GM19397 (cell line): ENCODE results near the gene GLRX5.
"Not testable (repeated sequence)": the region's sequence is repeated elsewhere in the genome, so short reads cannot be mapped to it uniquely, and the experiment has no call there.

ENCODE experiments used
- ATAC-seq: cut with Tn5 transposase; IDR thresholded peaks from one replicate; pipeline ENCODE4 v1.9.1; 2021; ENCODE audit warnings: mild to moderate bottlenecking, moderate library complexity; ENCODE audit not compliant: unreplicated experiment

The GLRX5 gene

DNA sequence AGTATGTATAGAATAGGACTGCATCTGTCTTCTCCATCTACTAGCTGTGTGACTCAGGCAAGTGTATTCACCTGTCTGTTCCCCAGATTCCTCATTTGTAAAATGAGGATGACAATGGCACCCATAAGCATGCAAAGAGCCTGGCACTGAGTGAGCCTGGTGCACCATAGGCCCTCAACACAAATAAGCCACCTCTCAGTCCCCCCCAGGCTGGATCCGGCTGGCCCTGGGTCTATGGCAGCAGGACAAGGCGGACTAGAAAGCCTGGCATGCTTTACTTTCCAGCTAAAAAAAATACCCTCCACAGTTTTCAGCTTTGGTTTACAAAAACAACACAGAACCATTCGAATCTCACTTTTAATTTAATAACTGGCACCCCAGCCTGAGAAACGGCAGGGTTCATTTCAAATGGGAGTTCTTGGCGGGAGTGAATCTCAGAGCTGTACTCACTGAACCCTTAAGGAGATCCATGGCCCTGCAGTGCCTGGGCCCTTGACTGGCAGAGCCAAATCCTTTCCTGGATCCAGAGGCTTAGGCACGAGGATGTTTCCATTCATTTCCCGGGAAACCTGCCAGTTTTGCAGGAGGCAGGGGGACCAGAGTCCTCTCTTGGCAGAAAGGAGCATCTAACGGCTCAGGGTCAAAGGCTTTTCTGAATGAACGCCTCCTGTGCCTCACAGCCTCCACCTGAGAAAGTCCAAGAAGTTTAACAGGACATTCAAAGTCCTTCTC lies 36.1 kb upstream of the GLRX5 start:
- no peak for ATAC-seq

DNA sequence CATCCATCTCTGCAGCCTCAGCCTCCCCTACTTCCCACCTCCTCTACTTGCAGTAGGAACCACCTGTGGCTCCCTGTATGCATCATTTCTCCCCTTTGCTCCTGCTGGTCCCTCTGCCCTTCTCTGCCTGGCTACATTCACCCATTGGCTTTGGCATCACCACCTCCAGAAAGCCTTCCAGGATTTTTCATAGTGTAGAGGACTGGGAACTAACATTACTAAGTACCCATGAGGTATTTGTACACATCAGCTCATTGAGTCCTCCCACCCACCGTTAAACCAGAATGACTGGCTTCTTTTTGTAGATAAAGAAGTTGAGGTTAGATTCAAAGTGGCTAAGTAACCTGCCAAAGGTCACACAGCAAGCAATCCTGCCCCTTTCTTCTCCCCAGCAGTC lies 35.5 kb upstream of the GLRX5 start:
- no peak for ATAC-seq

DNA sequence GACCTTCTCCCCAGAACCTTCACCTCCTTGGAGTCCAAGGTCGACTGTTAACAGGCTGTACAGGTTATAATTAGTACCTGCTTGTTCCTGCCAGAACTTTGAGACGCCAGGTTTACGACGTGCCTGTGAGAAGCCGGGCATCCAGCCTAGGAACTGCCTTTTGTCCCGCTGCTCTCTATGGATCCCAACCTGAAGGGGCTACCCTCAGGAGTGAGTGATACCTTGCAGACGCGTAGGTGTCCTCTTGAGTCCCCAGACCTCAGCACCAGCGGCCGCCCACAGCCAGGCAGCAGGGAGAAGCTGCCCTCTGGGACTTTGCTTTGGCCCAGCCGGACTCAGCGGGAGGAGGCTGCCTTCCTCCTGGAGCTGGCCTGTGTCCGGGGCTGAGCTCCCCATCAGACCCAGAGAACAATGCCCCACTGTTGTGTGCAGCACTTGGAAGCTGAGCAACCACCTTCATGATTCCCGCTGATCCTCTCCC lies 34.6 kb upstream of the GLRX5 start:
- ATAC-seq = no peak

DNA sequence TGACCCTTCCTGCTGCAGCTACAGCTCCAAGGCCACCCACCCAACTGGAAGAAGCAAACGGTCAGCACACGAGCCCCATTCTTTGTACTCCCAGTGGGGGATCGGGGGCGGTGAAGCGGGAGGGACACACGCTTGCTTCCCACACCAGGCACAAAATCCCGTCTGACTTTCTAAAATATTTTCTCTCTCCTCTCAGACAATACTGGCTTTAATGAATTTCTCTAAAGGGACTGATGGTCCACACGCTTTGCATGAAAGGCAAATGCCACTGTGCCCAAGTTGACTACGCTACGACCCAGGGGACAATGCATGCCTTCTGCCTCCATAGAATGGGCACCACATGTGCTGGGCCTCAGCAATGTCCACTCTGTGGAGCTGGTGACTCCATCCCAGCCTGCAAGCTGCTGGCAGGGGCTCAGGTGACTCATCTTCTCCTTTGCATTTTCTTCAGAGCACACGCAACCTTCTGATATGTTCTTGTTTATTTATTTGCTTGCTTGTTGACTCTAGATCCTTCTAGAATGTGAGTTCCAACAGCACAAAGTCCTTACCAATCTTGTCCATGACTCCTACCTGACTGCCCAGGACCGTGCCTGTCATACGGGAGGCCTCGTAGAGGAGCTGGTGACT lies 34.0 kb upstream of the GLRX5 start:
- ATAC-seq = no peak

DNA sequence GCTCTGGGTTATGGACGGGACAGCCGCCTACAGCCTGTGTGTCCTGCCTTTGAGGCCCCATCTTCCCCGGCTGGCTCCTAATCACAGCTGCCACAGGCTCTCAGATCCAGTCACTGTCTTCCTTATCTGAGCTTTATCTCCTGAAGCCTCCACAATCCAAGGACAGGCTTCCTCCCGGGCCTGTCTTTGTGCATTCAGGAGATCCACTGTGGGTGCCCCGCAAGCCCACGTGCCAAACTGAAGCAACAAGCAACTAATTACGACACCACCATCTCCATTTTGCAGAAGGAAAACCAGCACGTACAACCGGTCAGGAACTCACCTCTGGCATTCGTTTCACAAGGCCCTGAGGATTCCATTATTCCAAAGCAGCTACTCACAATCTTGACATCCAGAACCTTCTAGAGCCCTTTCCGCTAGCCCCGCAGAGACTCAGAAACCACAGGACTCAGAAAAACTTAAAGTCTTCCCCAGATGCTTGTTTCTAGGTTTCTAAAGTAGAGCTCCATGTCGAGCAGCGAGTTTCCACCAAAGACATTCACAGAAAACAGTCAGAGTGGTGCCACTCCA lies 32.4 kb upstream of the GLRX5 start:
- no peak for ATAC-seq

DNA sequence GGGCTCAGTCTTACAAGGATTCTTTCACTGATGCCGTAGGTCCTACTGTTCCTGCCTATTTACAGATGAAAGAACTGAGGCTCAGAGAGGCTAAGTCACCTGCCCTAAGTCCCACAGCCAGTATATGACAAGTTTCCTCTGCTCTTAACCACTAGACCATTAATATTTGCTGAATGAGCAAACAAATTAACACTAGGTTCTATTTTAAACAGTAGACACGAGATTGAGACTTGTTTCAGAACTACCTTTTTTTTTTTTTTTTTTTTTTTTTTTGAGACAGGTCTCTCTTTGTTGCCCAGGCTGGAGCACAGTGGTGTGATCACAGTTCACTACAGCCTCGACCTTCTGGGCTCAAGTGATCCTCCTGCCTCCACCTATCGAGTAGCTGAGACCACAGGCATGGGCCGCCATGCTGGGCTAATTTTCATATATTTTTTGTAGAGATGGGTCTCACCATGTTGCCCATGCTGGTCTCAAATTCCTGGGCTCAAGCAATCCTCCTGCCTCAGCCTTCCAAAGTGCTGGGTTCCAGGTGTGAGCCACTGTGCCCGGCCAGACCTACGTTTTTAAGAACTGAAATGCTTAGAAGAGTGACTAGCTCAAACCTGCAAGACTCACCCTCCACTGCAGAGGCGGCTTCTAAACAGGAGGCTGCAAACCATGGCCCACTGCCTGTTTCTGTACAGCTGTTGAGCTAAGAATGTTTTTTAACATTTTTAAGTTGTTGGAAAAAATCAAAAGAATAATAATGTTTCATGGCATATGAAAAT lies 31.3 kb upstream of the GLRX5 start:
- ATAC-seq = no peak

DNA sequence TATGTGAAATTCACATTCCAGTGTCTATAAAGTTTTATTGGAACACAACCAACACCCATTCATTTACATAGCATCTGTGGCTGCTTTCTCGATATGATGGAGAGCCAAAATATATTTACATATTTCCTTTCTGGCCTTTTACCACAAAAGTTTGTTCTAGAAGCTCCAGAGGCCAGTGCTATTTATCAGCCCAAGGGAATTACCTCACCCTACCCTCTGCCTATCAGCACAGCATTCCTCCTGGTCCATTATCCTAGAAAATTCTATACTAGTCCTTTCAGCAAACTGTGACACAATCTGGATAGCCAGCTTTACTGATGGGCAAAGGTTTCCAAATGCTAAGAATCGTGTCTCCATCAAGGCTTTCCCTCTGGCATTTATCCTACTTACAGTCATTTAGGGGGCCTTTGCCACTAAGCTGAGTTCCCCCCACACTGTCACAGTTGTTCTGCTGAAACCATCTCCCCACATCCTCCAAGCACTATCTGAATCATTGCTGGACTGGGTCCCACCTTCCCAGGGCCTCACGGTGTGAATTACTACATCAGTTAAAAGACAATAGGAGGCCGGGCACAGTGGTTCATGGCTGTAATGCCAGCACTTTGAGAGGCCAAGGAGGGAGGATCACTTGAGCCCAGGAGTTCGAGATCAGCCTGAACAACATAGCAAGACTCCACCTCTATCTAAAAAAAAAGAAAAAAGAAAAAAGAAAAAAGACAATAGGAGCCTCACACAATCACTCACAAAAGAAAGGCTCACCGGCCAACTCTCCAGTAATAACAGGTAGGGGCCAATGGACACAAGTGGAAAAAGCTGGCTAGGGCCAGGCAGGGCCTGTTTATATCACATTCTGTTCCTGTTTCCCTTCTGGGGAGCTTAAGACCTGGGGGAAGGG lies 30.5 kb upstream of the GLRX5 start:
- no peak for ATAC-seq

DNA sequence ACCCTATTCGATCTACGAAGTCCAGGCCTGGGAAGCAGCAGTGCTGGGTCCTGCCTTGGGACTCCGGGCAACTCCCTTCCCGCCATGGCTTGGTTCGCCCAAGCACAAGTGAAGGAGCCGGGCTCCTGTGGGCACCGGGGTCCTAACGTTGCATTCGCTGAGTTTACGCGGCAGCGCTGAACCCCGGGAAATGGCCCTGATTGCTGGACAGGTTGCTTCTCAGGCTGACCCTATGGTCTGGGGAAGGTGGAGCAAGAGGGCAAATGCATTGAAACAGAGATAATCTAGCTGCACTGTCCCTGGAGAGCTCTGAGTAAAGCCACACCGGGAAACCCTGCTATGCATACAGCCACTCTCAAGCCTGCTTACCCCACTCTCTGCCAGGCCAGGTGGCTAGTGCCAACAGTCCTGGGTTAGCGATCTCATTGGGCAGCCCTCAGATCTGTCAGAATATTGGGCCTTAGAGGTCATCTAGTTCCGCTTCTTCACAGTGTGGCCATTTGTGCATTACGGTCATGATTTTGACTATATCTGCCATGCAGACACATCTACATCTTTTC lies 29.7 kb upstream of the GLRX5 start:
- no peak for ATAC-seq

DNA sequence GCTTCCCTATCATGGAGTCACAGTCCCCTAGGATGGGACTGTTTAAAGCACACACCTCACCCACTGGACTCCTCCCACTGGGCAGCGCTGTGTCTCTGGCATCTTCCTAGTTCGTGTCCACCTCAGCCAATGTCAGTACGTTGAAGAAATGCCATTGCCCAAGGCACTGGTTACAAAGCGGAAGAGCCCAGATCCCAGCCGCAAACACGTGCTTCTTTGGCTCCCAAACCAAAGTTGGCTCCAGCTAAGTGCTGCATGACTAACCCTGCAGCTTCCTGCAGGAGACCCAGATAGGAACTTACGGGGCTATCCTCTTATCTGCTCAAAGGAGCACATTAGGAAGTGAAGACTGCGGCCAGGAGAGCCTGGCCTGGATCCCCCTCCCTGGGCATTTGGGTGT lies 27.7 kb upstream of the GLRX5 start:
- ATAC-seq = no peak

DNA sequence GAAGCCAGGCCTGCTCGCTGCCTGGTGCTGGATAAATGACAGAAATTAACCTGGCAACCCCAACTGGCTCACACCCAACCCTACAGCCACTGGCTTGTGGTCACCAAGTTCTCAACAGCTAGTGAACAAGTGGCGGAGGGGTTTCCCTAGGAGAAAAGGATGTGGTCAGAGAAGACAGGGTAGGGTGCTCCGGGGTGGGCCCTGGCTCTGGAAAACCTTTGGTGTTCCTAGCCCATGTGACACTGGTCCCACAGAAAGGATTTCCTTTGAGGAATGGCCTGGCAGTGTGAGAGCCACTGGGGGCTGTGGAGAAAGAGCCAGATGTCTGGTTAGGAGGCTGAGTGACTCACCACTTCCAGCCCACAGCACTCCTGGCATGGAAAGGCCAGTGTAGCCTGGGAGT lies 27.1 kb upstream of the GLRX5 start:
- ATAC-seq = no peak

DNA sequence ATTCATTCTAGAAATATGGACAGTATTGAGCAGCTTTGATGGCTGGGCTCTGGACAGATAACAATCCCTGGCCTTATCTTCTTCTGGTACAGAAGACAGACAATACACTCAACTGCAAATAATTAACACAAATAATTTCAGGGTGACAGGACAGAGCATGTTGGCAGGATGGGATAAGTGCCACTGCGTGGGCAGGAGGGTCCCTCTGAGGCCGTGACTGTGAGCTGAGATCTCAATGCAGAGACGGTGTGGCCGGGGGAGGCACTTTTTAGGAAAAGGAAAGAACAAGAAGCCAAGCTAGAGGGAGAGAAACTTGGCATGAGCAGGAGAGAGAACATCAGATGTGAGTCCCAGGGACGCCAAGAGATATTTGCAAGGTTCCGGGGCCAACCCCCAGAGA lies 26.5 kb upstream of the GLRX5 start:
- ATAC-seq = no peak

DNA sequence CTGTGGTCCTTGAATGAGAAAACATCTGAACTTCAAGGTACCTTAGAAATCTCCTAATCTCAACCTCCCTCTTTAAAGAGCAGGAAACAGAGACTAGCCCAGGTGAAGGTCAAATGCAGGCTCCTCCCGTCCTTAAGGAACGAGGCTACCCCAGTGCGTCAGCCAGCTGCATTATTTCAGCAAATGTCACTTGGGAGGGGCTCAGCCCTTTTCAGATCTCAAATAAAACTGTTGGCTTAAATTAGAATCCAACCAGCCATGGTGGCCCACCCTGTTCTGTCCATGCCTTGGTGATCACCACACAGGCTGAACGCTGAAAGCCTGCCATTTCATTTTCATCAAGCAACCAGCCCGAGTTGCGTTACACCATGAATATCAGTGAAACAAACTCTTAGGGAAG lies 25.4 kb upstream of the GLRX5 start:
- no peak for ATAC-seq

DNA sequence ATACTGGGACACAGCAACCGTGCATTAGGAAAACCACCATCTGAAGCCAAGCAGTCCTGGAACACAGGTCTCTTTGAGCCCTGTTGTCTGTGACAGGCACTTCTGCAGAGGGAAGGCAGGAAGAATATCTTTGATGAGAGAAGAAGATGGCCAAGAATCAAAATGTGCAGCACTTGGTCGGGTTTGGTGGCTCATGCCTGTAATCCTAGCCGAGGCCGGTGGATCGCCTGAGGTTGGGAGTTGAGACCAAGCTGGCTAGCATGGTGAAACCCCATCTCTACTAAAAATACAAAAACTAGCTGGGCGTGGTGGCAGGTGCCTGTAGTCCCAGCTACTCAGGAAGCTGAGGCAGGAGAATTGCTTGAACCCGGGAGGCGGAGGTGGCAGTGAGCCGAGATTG lies 24.5 kb upstream of the GLRX5 start:
- ATAC-seq = not testable (repeated sequence)

DNA sequence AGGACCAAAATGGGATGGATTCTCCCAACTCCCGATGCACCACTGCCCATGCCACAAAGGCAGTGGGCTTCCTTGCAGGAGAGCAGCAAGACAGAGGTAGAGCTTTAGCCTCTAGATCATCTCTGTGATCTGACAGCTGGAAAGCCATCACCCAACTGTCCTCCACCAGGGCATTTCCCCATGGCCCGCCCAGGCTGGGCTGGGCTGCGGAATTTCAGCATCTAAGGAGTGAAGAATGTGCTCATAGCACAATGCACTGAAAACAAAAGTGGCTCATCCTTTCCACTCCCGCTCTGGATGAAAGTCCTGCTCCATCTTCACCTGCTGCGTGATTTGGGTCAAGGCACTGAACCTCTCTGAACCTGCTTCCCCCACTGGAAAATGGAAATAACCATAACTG lies 24.0 kb upstream of the GLRX5 start:
- ATAC-seq = no peak

DNA sequence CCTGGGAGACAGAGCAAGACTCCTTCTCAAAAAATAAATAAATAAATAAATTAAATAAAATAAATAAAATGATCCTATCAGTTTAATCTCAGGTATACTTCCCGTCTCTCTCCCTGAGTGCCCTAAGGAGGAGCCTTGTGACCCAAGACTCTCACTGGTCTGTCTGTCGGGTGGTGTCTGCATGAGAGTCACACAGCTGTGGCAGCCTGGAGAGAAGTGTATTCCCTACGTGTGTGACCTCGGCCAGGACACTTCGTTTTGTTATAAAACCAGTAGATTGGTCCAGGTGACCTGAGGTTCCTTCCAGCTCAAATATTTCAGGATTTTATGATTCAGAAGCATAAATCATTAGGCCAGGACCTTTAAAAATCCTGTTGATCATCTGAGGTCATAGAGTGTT lies 23.2 kb upstream of the GLRX5 start:
- no peak for ATAC-seq

DNA sequence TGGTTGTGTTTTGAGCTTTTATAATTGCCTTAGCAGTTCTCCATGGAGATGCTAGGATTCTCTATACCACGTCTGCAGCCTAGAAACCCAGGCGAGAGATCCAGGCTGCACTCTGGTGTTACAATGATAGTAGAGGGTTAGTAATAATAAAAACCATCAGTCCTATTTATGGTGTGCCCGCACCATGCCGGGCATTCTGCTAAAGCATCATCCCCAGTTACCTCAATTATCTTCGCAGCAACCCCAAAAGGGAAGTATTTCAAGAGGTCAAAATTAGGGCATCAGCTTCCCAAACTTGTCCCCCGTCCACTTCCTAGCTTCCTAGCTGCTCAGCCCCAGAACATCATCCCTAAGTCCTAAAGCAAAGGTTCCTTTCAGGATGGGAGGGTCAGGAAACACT lies 21.6 kb upstream of the GLRX5 start:
- no peak for ATAC-seq

DNA sequence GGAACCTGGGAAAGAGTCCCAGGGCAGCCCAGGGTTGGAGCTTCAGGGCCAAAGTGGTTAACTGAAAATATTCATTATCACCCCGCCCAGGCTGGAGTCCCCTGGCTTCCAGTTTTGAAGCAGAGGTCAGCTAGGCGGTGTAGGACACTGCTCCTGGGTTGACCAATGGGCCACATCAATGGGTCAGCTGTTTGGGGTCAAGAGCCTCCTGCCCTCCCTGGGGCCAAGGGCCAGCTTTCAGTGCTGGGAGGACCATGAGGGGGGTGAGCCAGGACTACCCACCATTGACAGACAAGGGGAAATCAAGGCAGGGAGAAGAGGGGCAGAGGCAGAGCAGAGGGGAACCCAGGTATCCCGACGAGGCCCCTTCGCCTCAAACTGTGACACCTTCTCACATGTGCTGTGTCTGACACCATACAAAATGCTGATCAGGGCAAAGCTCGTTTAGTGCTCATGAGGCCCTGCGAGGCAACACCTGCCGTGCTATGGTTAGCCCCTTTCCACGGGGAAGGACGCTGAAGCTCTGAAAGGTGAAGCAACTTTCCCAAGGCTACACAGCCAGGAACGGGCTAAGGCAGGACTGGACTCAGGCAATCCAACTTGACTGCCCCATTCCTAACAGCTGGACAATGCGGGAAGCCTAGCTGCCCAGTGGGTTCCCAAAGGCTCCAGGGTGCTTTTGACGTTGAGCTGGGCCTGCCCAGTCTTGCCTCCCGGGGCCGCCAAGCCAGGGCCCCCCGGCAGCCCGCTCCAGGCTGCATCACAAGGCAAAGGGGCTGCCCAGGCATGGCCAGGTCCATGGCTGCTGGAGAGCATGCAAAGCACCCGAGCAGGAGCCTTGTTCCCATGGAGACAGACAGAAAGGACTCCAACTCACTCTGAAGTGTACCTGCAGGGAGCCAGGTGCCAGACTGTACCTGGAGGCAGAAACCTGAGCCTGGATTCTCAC lies 20.4 kb upstream of the GLRX5 start:
- no peak for ATAC-seq

DNA sequence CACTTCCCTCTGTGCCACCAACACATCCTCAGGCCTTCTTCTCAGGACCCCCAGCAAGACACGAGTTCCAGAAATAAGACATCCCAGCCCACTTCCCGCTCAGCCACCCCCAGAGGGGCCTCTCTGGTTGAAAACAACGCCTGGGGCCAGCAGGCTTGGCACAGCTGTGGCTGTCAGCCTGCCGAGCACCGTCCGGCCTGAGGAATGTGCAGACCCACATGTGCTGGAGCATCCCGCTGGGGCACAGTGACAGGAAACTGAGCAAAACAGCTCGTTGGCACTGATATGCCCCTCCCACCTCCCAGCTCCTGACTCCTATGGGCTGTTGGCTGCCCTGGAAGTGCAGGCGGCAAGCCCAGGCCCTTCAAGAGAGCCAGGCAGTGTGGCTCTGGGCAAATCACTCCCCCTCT lies 19.8 kb upstream of the GLRX5 start:
- ATAC-seq = no peak
